Lower leg skin (tissue), 4 donors: ENCODE measurements around the gene KCNJ6. TPM values are rescaled to one million over a fixed set of nuclear protein-coding genes. Genes with fewer than 3 reads are reported as not detected.

Source experiments
- DNase-seq, 2 donors: peaks; one replicate each; pipeline ENCODE4 v3.0.0-alpha.2; 2019; ENCODE audit warnings: low spot score in 2 of 2
- H3K4me3 ChIP-seq: fragments of 200-600 bp; sonication (generic); 2 replicates; pipeline ENCODE4 v1.5.1; 2017; ENCODE audit warnings: mild to moderate bottlenecking, low read depth; ENCODE audit not compliant: poor library complexity, severe bottlenecking
- POLR2A ChIP-seq, 2 donors: fragments of 450-650 bp; IDR thresholded peaks; one replicate each; pipeline ENCODE4 v1.6.1; 2016 to 2017; ENCODE audit warnings: antibody characterized with exemption in 2 of 2, mild to moderate bottlenecking in 1 of 2, moderate library complexity in 1 of 2
- WGBS, 2 donors: methylation state at CpG; one replicate each; pipeline ENCODE4 v1.1.5; 2018; 5-methylcytosine and 5-hydroxymethylcytosine counted together
- intact Hi-C: fragments of 100-400 bp; cut with DNase I; formaldehyde crosslinking; loops from one replicate; pipeline ENCODE4 v1.15.0; 2023; ENCODE audit warnings: low total_unique reads
- total RNA-seq, 4 donors: library from RNA; depleted of rRNA; stranded (reverse); fragments of >200 nt; gene quantifications; one replicate each; pipeline ENCODE4 v1.1.0, GENCODE V29; 2016
- TF ChIP-seq, protein P1 (sequence below), 3 donors: fragments of 450-650 bp; IDR thresholded peaks; one replicate each; pipeline ENCODE4 v1.5.1; 2016; ENCODE audit warnings: antibody characterized with exemption in 3 of 3, mild to moderate bottlenecking in 3 of 3, moderate library complexity in 2 of 3

The KCNJ6 gene
- total RNA-seq, 4 donors from 2014 or later = 0.04 TPM; not detected in 3

DNA sequence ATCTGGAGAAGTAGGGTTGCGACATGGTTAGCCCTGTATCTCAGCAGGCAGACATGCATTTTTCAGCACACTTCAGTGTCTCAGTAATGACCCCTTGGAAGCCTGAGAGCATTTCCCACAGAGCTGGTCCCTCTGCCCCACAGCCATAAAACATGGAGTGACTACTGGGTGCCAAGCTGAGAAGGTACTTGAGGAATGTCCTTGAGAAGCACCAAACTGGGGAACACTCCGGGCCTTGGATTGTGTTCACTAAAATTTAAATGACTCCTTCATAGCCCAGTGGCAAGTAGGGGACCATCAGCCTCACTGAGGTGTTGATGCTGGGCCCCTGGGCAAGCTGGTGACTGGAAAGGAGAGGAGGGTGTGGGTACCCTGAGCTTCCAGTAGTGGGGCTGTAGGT is 54.7 kb downstream of the KCNJ6 start:
- 92 to 95% methylated on average over 2 of the region's 2 CpGs for WGBS, 2 donors
- TF ChIP-seq POLR2A (IDR thresholded peaks at IDR 0.05) = no peak
- TF ChIP-seq, protein P1, sequence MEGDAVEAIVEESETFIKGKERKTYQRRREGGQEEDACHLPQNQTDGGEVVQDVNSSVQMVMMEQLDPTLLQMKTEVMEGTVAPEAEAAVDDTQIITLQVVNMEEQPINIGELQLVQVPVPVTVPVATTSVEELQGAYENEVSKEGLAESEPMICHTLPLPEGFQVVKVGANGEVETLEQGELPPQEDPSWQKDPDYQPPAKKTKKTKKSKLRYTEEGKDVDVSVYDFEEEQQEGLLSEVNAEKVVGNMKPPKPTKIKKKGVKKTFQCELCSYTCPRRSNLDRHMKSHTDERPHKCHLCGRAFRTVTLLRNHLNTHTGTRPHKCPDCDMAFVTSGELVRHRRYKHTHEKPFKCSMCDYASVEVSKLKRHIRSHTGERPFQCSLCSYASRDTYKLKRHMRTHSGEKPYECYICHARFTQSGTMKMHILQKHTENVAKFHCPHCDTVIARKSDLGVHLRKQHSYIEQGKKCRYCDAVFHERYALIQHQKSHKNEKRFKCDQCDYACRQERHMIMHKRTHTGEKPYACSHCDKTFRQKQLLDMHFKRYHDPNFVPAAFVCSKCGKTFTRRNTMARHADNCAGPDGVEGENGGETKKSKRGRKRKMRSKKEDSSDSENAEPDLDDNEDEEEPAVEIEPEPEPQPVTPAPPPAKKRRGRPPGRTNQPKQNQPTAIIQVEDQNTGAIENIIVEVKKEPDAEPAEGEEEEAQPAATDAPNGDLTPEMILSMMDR (IDR thresholded peaks at IDR 0.05) = no peak
- DNase-seq = no peak
- no peak overlapping the region for H3K4me3 ChIP-seq
- intact Hi-C loops = no loop called here

- TF ChIP-seq, protein P1 (IDR thresholded peaks at IDR 0.05) = no peak
- TF ChIP-seq POLR2A (IDR thresholded peaks at IDR 0.05) = no peak
- 66 to 75% methylated on average over 2 of the region's 2 CpGs for WGBS, 2 donors
- no peak overlapping the region for H3K4me3 ChIP-seq
- DNase-seq = no peak
- intact Hi-C loops = no loop called here
These were observed 55.8 kb downstream of the KCNJ6 start for GRCh38 chr21:37860416-37860815.

DNA sequence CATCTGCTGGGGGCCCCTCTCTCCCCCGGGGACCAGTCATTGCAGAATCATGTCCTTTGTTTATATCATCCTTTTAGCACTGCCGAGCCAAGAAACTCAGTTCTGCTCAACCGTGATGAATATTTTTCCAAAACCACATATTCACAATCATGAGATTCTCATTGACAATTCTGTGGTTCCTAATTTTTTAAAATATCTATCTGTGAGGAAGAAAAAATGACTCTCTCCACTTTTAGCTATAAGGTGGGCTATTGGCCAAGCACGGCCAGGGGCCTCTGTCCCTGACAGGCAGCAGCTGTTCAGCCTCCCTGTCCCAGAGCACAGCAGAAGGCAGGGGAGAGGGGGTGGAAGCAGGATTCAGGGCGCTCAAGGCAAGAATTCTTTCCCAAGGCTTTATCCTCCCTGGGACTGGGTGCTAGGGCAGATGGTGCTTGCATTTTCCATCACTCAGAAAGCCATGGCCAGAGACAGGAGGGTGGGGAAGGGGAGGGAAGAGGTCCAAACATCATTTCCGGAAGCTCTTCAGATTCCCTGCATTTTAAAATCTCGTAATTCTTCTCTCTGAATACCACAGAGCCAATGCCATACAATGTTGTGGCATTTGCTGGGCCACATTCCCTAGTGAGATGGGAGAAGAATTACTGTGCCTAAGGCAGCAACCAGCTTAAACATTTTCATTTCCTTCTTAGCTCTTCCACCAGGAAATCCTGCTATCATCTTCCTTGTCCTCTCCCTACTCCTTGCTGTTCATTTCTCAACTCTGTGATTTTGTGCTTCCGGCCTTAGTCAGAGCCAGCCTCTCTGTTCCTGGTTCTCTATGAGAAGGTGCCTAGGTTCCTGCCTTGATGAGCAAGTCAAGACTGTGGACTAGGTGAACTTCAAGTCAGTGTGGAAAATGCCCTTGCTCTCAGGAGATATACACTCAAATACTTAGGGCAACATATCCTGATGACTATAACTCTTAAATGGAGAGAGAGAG is 60.3 kb downstream of the KCNJ6 start:
- no peak overlapping the region for H3K4me3 ChIP-seq
- WGBS, 2 donors = 37 to 41% methylated on average over 8 of the region's 8 CpGs
- intact Hi-C loops = no loop called here
- no peak for TF ChIP-seq POLR2A (IDR thresholded peaks at IDR 0.05)
- TF ChIP-seq, protein P1 (IDR thresholded peaks at IDR 0.05) = no peak
- DNase-seq = no peak

GRCh38 chr21:37855271-37855646 is 61.0 kb downstream of the KCNJ6 start:
- TF ChIP-seq, protein P1 (IDR thresholded peaks at IDR 0.05) = no peak
- TF ChIP-seq POLR2A (IDR thresholded peaks at IDR 0.05) = no peak
- intact Hi-C loops = no loop called here
- no peak for DNase-seq
- H3K4me3 ChIP-seq = no peak overlapping the region
- WGBS, 2 donors = 77 to 79% methylated on average over 2 of the region's 2 CpGs

DNA sequence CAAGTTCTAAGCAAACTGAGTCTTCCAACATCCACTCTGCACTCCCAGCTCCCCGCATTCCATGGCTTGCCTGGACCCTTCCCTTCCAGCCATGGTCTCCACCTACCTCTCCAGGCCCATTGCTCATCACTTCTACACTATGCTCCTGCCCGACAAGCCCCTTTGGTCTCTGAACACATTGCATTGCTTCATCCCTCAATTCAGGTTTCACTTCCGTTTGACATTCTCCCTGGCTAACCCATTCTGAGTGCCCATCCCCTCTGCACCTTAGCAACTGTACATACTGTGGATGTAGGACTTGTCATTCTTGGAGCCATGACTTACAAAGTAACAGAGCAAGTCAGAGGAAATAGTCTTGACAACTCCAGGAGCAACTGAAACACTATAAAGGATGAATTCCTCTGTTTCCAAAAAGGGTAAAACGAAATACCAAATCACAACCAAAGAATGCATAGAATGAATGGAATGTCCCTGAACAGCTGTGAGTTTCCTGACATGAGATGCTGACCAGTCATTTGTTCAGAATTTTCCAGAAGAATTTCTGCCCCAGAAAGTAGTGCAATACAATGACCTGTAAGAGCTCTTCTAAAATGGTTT is 66.7 kb downstream of the KCNJ6 start:
- WGBS, 2 donors = 76 to 84% methylated on average over 4 of the region's 4 CpGs
- DNase-seq = no peak
- intact Hi-C loops = no loop called here
- H3K4me3 ChIP-seq = no peak overlapping the region
- TF ChIP-seq, protein P1 (IDR thresholded peaks at IDR 0.05) = no peak
- no peak for TF ChIP-seq POLR2A (IDR thresholded peaks at IDR 0.05)
